HG03025 (cell line): ENCODE results near the gene RABL2A.
"Not testable (repeated sequence)": the region's sequence is repeated elsewhere in the genome, so short reads cannot be mapped to it uniquely, and the experiment has no call there.

ENCODE experiments used
- ATAC-seq: cut with Tn5 transposase; IDR thresholded peaks from one replicate; pipeline ENCODE4 v1.9.1; 2021; ENCODE audit warnings: mild to moderate bottlenecking, moderate library complexity; ENCODE audit not compliant: unreplicated experiment, low FRiP score

RABL2A gene

GRCh38 chr2:113604661-113605060, 22.4 kb upstream of the RABL2A start:
- not testable (repeated sequence) for ATAC-seq

GRCh38 chr2:113606036-113606435, 21.0 kb upstream of the RABL2A start:
- ATAC-seq = not testable (repeated sequence)

GRCh38 chr2:113609822-113610221, 17.2 kb upstream of the RABL2A start:
- ATAC-seq = not testable (repeated sequence)

GRCh38 chr2:113621002-113621401, 6.1 kb upstream of the RABL2A start:
- not testable (repeated sequence) for ATAC-seq

GRCh38 chr2:113625906-113626305, 1.2 kb upstream of the RABL2A start:
- not testable (repeated sequence) for ATAC-seq

GRCh38 chr2:113632849-113633345, 5.8 kb downstream of the RABL2A start:
- ATAC-seq = not testable (repeated sequence)

- not testable (repeated sequence) for ATAC-seq
Observed at GRCh38 chr2:113635358-113635757, 8.3 kb downstream of the RABL2A start.

- not testable (repeated sequence) for ATAC-seq
Observed at GRCh38 chr2:113636226-113636625, 9.2 kb downstream of the RABL2A start.

GRCh38 chr2:113638084-113638483, 11.0 kb downstream of the RABL2A start:
- ATAC-seq = not testable (repeated sequence)

- not testable (repeated sequence) for ATAC-seq
Observed at GRCh38 chr2:113646217-113646616, 19.2 kb downstream of the RABL2A start.

GRCh38 chr2:113650834-113651815, 24.1 kb downstream of the RABL2A start:
- ATAC-seq = not testable (repeated sequence)

- not testable (repeated sequence) for ATAC-seq
Observed at GRCh38 chr2:113652599-113652998, 25.5 kb downstream of the RABL2A start.

GRCh38 chr2:113656031-113656624, 29.1 kb downstream of the RABL2A start:
- ATAC-seq = not testable (repeated sequence)

GRCh38 chr2:113657735-113658134, 30.7 kb downstream of the RABL2A start:
- not testable (repeated sequence) for ATAC-seq

- not testable (repeated sequence) for ATAC-seq
Observed at GRCh38 chr2:113663285-113664060, 36.4 kb downstream of the RABL2A start.

GRCh38 chr2:113664761-113665533, 37.9 kb downstream of the RABL2A start:
- not testable (repeated sequence) for ATAC-seq

GRCh38 chr2:113669013-113669412, 41.9 kb downstream of the RABL2A start:
- not testable (repeated sequence) for ATAC-seq

GRCh38 chr2:113672326-113672932, 45.4 kb downstream of the RABL2A start:
- ATAC-seq = no peak

- no peak for ATAC-seq
Observed at GRCh38 chr2:113675875-113676274, 48.8 kb downstream of the RABL2A start.
